Ecto neural progenitor cell (in vitro differentiated cells): Measurements from ENCODE around the gene WNT2.

Experiments used
- DNase-seq: peaks from one replicate; pipeline ENCODE4 v3.0.0-alpha.2; 2018; ENCODE audit warnings: low spot score

Gene WNT2

GRCh38 chr7:117322741-117323304 lies at the start of gene WNT2:
WNT2 (minus strand) TSS chr7:117323058; CDS start chr7:117322989, 69 bp downstream.
- DNase-seq, result peak; percentile 60

GRCh38 chr7:117372073-117372472 lies 49.2 kb upstream of the WNT2 start:
- DNase-seq, result no peak

- DNase-seq, result no peak
Measured at GRCh38 chr7:117364339-117365080, 41.7 kb upstream of the WNT2 start.

- DNase-seq, result no peak
Measured at GRCh38 chr7:117362294-117362888, 39.5 kb upstream of the WNT2 start.

GRCh38 chr7:117350027-117350426 lies 27.2 kb upstream of the WNT2 start:
- no peak for DNase-seq

GRCh38 chr7:117349570-117349969 lies 26.7 kb upstream of the WNT2 start:
- DNase-seq, result no peak

GRCh38 chr7:117347962-117348672 lies 25.3 kb upstream of the WNT2 start:
- DNase-seq, result no peak

- no peak for DNase-seq
Measured at GRCh38 chr7:117347480-117347879, 24.6 kb upstream of the WNT2 start.

GRCh38 chr7:117346161-117346560 lies 23.3 kb upstream of the WNT2 start:
- no peak for DNase-seq

GRCh38 chr7:117338020-117338419 lies 15.2 kb upstream of the WNT2 start:
- DNase-seq, result no peak

GRCh38 chr7:117333168-117333567 lies 10.3 kb upstream of the WNT2 start:
- DNase-seq, result no peak

- no peak for DNase-seq
Measured at GRCh38 chr7:117332031-117332430, 9.2 kb upstream of the WNT2 start.

GRCh38 chr7:117325836-117326235 lies 3.0 kb upstream of the WNT2 start:
- DNase-seq, result no peak

- DNase-seq, result no peak
Measured at GRCh38 chr7:117324960-117325359, 2.1 kb upstream of the WNT2 start.

GRCh38 chr7:117323851-117324711 lies 1.2 kb upstream of the WNT2 start:
- DNase-seq, result peak; percentile 65

- DNase-seq, result peak; percentile 50
Measured at GRCh38 chr7:117323305-117323850, 520 bp upstream of the WNT2 start.

- no peak for DNase-seq
Measured at GRCh38 chr7:117320523-117320922, 2.3 kb downstream of the WNT2 start.

GRCh38 chr7:117319181-117319580 lies 3.7 kb downstream of the WNT2 start:
- DNase-seq, result no peak

GRCh38 chr7:117313582-117313981 lies 9.3 kb downstream of the WNT2 start:
- no peak for DNase-seq

- no peak for DNase-seq
Measured at GRCh38 chr7:117312593-117313580, 10.0 kb downstream of the WNT2 start.
